Measurements from ENCODE around the gene C1orf159. TPM values are rescaled to one million over a fixed set of nuclear protein-coding genes. Genes with fewer than 3 reads are reported as not detected.
A peak's percentile ranks its signal among the peaks of the same experiment; 100 is the strongest.

The C1orf159 gene
- total and polyA plus RNA-seq, 9 of the 15 experiments (the other 6 are each of a cell fraction or from before 2014, with no cell fraction given), result 0.28 to 54.9 (median 10.6) TPM

DNA sequence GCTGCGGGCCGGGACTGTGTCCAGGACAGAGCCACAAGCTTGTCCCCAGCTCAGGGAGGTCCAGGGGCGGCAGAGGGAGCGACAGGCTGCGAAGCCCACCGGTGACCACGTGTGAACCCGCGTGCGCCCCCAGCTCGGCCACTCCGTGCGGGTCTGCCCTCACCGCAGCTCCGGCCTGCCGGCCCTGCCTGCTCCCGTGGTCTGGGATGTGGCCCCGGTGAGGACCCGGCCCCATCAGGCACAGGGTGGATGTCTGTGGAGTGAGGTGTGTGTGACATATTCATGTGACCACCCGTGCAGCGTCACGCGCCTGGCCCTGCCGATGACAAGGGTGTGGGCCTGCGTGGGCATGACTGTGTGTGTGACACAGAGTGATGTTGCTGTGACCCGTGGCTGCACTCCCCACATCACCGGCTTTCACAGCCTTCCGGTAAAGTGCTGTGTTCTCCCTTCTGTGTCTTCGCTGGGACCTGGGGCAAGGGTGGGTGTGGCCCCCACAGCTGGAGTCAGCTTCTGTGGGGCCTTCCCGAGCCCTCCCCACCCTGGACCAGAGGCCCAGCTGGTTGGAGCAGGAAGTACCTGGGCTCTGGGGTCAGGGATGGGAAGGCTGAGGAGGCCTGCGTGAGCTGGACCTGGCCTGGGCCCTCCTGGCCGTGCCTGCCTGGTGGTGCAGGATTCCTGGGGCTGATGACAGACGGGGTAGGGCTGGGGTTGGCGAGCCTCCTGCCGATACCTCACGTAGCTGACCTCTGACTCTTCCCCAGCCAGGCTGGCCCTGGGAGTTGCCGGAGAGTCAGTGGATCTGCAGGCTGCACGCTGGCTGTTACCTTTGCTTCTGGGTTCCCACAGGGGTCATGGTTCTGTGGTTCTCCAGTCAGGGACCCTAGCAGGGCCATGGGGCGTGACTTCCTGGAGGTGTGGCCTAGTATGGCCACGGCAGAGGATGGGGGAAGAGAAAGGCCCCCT lies 45.9 kb downstream of the C1orf159 start (continued):
- TF ChIP-seq, protein P1, sequence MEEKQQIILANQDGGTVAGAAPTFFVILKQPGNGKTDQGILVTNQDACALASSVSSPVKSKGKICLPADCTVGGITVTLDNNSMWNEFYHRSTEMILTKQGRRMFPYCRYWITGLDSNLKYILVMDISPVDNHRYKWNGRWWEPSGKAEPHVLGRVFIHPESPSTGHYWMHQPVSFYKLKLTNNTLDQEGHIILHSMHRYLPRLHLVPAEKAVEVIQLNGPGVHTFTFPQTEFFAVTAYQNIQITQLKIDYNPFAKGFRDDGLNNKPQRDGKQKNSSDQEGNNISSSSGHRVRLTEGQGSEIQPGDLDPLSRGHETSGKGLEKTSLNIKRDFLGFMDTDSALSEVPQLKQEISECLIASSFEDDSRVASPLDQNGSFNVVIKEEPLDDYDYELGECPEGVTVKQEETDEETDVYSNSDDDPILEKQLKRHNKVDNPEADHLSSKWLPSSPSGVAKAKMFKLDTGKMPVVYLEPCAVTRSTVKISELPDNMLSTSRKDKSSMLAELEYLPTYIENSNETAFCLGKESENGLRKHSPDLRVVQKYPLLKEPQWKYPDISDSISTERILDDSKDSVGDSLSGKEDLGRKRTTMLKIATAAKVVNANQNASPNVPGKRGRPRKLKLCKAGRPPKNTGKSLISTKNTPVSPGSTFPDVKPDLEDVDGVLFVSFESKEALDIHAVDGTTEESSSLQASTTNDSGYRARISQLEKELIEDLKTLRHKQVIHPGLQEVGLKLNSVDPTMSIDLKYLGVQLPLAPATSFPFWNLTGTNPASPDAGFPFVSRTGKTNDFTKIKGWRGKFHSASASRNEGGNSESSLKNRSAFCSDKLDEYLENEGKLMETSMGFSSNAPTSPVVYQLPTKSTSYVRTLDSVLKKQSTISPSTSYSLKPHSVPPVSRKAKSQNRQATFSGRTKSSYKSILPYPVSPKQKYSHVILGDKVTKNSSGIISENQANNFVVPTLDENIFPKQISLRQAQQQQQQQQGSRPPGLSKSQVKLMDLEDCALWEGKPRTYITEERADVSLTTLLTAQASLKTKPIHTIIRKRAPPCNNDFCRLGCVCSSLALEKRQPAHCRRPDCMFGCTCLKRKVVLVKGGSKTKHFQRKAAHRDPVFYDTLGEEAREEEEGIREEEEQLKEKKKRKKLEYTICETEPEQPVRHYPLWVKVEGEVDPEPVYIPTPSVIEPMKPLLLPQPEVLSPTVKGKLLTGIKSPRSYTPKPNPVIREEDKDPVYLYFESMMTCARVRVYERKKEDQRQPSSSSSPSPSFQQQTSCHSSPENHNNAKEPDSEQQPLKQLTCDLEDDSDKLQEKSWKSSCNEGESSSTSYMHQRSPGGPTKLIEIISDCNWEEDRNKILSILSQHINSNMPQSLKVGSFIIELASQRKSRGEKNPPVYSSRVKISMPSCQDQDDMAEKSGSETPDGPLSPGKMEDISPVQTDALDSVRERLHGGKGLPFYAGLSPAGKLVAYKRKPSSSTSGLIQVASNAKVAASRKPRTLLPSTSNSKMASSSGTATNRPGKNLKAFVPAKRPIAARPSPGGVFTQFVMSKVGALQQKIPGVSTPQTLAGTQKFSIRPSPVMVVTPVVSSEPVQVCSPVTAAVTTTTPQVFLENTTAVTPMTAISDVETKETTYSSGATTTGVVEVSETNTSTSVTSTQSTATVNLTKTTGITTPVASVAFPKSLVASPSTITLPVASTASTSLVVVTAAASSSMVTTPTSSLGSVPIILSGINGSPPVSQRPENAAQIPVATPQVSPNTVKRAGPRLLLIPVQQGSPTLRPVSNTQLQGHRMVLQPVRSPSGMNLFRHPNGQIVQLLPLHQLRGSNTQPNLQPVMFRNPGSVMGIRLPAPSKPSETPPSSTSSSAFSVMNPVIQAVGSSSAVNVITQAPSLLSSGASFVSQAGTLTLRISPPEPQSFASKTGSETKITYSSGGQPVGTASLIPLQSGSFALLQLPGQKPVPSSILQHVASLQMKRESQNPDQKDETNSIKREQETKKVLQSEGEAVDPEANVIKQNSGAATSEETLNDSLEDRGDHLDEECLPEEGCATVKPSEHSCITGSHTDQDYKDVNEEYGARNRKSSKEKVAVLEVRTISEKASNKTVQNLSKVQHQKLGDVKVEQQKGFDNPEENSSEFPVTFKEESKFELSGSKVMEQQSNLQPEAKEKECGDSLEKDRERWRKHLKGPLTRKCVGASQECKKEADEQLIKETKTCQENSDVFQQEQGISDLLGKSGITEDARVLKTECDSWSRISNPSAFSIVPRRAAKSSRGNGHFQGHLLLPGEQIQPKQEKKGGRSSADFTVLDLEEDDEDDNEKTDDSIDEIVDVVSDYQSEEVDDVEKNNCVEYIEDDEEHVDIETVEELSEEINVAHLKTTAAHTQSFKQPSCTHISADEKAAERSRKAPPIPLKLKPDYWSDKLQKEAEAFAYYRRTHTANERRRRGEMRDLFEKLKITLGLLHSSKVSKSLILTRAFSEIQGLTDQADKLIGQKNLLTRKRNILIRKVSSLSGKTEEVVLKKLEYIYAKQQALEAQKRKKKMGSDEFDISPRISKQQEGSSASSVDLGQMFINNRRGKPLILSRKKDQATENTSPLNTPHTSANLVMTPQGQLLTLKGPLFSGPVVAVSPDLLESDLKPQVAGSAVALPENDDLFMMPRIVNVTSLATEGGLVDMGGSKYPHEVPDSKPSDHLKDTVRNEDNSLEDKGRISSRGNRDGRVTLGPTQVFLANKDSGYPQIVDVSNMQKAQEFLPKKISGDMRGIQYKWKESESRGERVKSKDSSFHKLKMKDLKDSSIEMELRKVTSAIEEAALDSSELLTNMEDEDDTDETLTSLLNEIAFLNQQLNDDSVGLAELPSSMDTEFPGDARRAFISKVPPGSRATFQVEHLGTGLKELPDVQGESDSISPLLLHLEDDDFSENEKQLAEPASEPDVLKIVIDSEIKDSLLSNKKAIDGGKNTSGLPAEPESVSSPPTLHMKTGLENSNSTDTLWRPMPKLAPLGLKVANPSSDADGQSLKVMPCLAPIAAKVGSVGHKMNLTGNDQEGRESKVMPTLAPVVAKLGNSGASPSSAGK (IDR thresholded peaks at IDR 0.05), result peak; percentile 32; the same call in 1 of the 2 replicates
- peak; percentile 10 for TF ChIP-seq HMGN3 (IDR thresholded peaks at IDR 0.05; ENCODE audit: borderline replicate concordance, extremely low read depth, insufficient read length, low read depth, low read length)
- no peak for TF ChIP-seq RBM34 (IDR thresholded peaks at IDR 0.05; ENCODE audit: borderline replicate concordance, insufficient read depth, low read length)
- TF ChIP-seq BACH1 (tag; IDR thresholded peaks at IDR 0.05), result no peak
- TF ChIP-seq EZH2 (IDR thresholded peaks at IDR 0.05; ENCODE audit: borderline replicate concordance, low read depth, low read length), result no peak
- no peak for TF ChIP-seq ZNF644 (tag; IDR thresholded peaks at IDR 0.05; ENCODE audit: low read depth)
- TF ChIP-seq, protein P2, sequence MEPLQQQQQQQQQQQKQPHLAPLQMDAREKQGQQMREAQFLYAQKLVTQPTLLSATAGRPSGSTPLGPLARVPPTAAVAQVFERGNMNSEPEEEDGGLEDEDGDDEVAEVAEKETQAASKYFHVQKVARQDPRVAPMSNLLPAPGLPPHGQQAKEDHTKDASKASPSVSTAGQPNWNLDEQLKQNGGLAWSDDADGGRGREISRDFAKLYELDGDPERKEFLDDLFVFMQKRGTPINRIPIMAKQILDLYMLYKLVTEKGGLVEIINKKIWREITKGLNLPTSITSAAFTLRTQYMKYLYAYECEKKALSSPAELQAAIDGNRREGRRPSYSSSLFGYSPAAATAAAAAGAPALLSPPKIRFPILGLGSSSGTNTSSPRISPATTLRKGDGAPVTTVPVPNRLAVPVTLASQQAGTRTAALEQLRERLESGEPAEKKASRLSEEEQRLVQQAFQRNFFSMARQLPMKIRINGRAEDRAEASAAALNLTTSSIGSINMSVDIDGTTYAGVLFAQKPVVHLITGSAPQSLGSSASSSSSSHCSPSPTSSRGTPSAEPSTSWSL (CRISPR knock-in tag; IDR thresholded peaks at IDR 0.05; ENCODE audit: borderline replicate concordance), result no peak
- TF ChIP-seq SAP30 (IDR thresholded peaks at IDR 0.05; ENCODE audit: borderline replicate concordance, insufficient read depth, low read depth, low read length, poor library complexity, severe bottlenecking), result peak; percentile 56
- no peak for TF ChIP-seq ASH1L (IDR thresholded peaks at IDR 0.05; ENCODE audit: borderline replicate concordance, low read depth, partially characterized antibody)
- no peak for TF ChIP-seq RNF2 (IDR thresholded peaks at IDR 0.05)
- TF ChIP-seq ZNF274 (IDR thresholded peaks at IDR 0.05; ENCODE audit: borderline replicate concordance, low read depth, low read length), result no peak
